ENCODE data around the gene EYA3.
A peak's percentile ranks its signal among the peaks of the same experiment; 100 is the strongest.
"Not testable (repeated sequence)": the region's sequence is repeated elsewhere in the genome, so short reads cannot be mapped to it uniquely, and the experiment has no call there.

The EYA3 gene

DNA sequence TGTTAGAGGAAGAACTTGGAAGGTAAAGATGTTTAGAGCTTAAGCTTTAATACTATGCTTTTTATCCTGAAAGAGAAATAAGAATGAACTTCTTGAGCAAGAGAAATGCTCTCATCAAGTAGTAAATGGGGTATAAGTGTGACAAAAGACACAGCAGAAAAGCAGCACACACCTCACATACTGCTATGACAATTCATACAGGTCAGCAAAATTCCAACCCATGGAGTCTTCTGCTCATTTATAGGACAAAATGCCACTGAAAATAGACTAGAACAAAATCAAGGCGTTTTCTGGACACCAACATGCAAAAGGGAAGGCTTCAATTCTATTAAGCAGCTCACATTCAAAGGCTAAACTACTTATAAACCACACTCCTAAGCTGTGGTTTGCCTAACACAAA, 61.2 kb downstream of the EYA3 start:
- no peak for DNase-seq

DNA sequence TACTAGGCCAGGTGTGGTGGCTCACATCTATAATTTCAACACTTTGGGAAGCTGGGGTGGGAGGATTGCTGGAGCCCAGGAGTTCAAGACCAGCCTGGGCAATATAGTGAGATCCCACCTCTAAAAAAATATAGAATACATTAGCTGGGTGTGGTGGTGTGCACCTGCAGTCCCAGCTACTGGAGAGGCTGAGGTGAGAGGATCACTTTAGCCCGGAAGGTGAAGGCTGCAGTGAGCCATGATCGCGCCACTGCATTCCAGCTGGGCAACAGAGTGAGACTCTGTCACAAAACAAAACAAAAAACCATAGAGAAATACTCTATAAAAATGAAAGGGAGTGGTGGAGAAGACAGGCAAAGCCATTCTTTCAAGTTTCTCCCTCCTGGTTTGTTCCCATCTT, 62.1 kb downstream of the EYA3 start:
- DNase-seq = no peak

GRCh38 chr1:28021064-28021463, 67.3 kb downstream of the EYA3 start:
- no peak for DNase-seq

GRCh38 chr1:28010969-28011368, 77.4 kb downstream of the EYA3 start:
- no peak for DNase-seq

GRCh38 chr1:28003117-28003516, 85.3 kb downstream of the EYA3 start:
- not testable (repeated sequence) for DNase-seq

DNA sequence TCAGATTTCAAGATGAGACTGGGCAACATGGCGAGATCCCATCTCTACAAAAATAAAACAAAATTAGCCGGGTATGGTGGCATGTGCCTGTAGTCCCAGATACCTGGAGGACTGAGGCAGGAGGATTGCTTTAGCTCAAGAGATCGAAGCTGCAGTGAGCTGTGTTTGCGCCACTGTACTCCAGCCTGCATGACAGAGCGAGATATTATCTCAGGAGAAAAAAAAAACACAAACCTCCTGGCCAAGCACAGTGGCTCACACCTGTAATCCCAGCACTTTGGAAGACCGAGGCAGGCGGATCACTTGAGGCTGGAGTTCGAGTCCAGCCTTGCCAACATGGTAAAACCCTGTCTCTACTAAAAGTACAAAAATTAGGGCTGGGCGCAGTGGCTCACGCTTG, 85.8 kb downstream of the EYA3 start:
- no peak for DNase-seq

DNA sequence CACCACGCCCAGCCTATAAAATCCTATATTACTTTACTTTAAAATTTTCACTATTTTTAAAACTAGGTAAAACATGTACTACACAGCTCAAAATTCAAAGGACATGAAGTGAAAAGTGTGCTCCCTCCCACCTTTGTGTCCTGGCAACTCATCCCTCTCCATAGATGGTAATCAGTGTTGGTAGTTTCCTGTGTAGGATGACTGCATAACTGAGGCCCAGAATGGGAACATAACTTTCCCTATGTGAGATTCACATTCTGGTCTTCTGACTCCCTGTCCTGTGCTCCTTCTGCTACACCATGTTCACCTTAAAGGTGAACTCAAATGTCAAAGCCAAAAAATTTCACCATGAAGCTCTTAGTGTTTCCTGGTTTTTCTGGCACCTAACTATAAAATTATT, 89.4 kb downstream of the EYA3 start:
- DNase-seq = no peak

- DNase-seq = not testable (repeated sequence)
Observed at GRCh38 chr1:27994526-27994925, 93.9 kb downstream of the EYA3 start.

- peak; percentile 2 for DNase-seq
Observed at GRCh38 chr1:27994060-27994459, 94.3 kb downstream of the EYA3 start.

DNA sequence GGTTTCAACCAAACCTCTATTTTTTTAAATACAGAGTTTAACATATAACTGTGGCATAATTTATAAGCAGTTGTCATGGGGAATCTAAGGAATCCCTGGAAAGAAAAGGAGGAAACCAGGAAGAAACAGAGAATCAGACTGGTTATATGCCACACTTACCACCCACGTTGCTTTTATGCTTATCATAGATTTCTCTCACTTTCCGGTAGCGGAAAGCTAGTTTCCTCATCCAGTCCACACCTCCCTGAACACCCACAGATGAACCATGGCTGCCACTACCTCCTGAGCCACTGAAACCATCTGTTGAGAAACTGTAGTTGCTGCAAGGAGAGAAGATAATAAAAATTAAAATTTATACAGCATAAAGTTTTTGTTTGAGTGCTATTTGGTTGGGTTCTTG, 95.2 kb downstream of the EYA3 start:
- no peak for DNase-seq

GRCh38 chr1:27992276-27992675, 96.1 kb downstream of the EYA3 start:
- peak; percentile 38 for DNase-seq

GRCh38 chr1:27990920-27991537, 97.4 kb downstream of the EYA3 start:
- DNase-seq = no peak

- no peak for DNase-seq
Observed at GRCh38 chr1:27981145-27981544, 107.3 kb downstream of the EYA3 start.

DNA sequence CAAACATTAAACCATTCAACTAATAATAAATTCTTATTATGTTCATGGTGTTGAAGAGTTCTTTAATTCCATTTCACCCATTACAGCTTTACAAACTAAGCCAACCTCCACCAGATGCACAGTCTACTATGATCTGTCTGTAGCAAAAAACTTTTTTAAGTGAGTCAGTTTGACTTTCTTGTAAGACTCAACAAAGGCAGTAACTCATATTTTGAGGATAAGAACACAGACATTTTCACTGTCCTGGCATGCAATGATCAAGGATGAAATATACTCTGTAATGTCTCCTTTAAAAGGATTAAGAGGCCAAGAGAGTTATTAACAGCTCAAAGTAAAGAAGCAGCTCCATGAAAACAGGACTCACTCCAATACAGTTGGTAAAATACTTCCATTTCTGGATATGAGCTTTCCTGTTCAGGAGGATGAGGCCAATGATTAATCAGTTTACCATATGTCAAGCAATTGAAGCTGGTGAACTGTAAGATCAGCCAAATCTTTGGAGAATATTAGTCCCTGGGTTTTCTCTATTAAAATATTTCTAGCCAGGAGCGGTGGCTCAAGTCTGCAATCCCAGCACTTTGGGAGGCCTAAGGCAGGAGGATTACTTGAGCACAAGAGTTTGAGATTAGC, 108.1 kb downstream of the EYA3 start:
- no peak for DNase-seq

GRCh38 chr1:27979859-27980201, 108.6 kb downstream of the EYA3 start:
- DNase-seq = no peak

DNA sequence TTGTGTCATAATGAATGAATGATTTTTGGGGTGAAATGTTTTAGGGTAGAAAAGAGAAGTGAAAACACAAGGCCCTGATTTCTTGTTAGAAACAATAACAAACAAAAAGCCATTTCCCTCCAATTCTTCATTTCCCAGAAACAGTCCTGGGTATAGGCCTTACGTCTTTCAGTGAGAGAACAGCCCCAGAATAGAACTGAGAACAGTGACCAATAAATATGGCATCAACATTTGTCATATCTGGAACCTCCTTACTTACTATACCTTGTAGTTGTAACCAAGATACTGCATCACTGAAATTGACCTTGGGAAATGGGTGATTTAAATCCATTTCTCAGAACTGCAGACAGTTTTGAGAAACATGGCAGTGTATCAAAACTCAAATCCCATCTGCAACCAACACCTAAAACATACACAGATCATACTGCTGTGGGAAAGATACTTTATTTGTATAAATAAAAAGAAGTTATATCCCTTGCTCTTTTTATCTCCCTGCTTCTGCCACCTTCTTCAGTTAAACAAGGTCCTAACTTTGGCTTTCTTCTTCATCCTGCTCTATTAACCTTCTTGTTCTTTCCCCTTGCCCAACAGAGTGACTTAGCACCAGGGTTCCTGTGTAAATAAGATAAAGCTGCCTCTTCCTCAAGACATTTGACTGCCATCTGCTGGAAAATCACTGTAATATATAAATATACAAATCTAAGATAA, 109.1 kb downstream of the EYA3 start:
- DNase-seq = peak; percentile 52

DNA sequence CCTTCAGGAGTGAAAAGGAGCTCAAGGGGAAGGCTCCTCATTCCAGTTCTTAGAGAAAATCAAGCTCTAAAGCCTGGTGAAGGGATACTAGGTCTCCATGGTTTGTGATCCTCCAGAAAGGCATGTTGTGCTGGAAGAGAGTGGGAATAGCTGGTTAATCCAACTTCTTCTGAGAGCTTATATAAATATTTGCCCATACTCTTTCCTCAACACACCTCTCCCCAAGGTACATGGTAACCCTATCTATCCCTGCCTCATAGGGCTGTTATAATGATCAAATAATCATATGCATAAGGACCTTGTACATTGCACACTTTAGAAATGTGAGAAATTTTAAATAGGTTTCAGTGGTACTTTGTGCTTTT, 114.0 kb downstream of the EYA3 start:
- DNase-seq = no peak

DNA sequence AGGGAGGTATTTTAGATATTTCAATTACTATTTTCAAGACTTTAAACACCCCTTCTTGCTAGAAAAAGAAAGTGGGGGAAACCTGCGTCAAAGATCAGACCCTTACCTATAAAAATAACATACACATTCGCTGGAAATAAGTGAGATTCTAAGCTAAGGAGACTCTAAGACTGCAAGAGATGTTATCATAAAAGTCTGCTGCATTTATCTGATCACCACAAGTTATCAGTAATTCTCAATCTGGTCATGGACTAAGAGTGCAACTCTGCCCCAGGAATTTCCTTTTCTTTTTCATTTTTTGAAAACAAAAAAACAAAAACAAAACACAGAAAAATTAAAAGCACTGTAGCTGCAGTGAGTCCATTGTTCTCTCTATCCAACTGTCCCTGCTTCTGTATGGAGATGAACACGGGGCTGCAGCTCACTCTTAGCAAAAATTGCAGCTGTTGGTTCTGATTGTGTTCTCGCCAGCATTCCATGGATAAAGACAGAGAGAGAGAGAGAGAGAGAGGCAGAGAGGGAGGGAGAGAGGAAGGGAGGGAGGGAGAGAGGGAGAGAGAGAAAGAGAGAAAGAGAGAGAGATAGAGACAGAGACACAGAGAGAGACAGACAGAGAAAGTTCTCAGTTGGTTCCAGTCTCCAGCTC, 114.5 kb downstream of the EYA3 start:
- no peak for DNase-seq

DNA sequence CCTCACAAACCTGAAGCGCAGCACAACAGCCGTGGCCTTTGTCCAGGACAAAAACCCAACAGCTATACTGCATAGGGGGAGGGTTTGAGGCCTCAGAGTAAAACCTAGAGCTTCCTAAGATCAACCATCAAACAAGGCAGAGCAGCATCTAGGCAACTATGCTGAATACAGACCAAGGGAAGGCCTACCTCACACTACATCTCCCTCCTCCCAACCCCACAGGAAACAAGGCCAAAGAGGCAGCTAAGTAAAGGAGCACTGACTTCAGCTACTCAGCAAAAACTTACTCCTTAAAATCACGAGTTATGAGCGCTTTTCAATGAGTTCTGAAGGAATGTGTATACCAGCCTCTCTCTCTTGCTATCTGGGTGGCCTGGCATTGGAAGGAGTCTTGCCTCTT, 116.3 kb downstream of the EYA3 start:
- DNase-seq = no peak

DNA sequence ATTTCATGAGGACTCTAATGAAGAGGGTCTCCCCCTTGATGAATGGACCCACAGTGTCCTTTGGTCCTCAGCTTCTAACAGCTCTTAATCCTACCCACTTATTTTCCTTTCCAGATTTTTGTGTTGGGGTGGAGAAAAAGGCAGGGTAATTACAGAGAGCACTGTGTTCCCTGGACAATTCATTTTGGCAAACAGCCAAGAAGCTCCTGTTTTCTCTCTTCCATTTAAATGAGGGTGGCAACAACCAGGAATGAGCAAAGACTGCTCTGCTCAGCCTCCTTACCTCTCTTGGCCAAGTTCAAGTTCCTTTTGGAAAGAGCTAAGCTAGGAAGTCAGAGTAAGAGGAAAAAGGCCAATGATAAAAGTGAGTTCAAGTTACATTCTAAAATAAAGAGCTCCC, 116.7 kb downstream of the EYA3 start:
- no peak for DNase-seq

- DNase-seq = no peak
Observed at GRCh38 chr1:27970401-27970800, 118.0 kb downstream of the EYA3 start.

DNA sequence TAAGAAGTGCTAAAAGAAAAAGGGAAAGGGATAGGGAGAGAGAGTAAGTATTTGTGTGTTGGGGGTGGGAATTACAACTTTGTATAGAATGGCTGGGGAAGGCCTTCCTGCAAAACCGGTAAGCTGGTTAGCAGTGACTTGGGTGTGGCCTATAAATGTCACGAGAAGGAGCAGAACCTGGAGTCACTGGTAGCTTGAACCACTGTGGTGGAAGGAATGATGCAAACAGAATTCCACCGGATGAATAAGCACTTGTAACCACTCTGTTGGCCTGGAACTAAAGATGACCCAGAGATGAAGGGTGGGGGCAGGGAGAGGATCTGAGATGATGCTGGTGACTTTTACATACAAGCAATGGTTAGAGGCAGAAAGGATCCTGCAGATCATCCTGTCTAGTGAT, 119.7 kb downstream of the EYA3 start:
- DNase-seq = no peak

- DNase-seq = no peak
Observed at GRCh38 chr1:27967884-27968466, 120.4 kb downstream of the EYA3 start.
